ENCODE measurements around the gene FBXO17. TPM values are rescaled to one million over a fixed set of nuclear protein-coding genes. Genes with fewer than 3 reads are reported as not detected.

Gene FBXO17
- total and polyA plus RNA-seq, 2 of the 13 experiments (the other 11 are each of a cell fraction or from before 2014, with no cell fraction given): 22.1 to 58.7 TPM

GRCh38 chr19:38975214-38975860, at the start of gene FBXO17 (continued):
- TF ChIP-seq, protein P1, sequence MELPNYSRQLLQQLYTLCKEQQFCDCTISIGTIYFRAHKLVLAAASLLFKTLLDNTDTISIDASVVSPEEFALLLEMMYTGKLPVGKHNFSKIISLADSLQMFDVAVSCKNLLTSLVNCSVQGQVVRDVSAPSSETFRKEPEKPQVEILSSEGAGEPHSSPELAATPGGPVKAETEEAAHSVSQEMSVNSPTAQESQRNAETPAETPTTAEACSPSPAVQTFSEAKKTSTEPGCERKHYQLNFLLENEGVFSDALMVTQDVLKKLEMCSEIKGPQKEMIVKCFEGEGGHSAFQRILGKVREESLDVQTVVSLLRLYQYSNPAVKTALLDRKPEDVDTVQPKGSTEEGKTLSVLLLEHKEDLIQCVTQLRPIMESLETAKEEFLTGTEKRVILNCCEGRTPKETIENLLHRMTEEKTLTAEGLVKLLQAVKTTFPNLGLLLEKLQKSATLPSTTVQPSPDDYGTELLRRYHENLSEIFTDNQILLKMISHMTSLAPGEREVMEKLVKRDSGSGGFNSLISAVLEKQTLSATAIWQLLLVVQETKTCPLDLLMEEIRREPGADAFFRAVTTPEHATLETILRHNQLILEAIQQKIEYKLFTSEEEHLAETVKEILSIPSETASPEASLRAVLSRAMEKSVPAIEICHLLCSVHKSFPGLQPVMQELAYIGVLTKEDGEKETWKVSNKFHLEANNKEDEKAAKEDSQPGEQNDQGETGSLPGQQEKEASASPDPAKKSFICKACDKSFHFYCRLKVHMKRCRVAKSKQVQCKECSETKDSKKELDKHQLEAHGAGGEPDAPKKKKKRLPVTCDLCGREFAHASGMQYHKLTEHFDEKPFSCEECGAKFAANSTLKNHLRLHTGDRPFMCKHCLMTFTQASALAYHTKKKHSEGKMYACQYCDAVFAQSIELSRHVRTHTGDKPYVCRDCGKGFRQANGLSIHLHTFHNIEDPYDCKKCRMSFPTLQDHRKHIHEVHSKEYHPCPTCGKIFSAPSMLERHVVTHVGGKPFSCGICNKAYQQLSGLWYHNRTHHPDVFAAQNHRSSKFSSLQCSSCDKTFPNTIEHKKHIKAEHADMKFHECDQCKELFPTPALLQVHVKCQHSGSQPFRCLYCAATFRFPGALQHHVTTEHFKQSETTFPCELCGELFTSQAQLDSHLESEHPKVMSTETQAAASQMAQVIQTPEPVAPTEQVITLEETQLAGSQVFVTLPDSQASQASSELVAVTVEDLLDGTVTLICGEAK (IDR thresholded peaks at IDR 0.05): no peak
- TF ChIP-seq, protein P1 (CRISPR knock-in tag; IDR thresholded peaks at IDR 0.05): no peak
- no peak for TF ChIP-seq ZBTB21 (CRISPR knock-in tag; IDR thresholded peaks at IDR 0.05)
- 0 out of 2 replicates have a peak, but pooled peaks have one; percentile 37 for TF ChIP-seq ZNF879 (CRISPR knock-in tag; IDR thresholded peaks at IDR 0.05)
- no peak for TF ChIP-seq ZNF614 (CRISPR knock-in tag; IDR thresholded peaks at IDR 0.05; ENCODE audit: borderline replicate concordance)
- no peak for TF ChIP-seq HNF4A (CRISPR knock-in tag; IDR thresholded peaks at IDR 0.05)
- no peak for TF ChIP-seq RNF2 (conservative IDR thresholded peaks at IDR 0.05; ENCODE audit: low read depth)
- TF ChIP-seq HOXA3 (CRISPR knock-in tag; IDR thresholded peaks at IDR 0.05): no peak
- TF ChIP-seq PCBP1 (IDR thresholded peaks at IDR 0.05; ENCODE audit: borderline replicate concordance, low read depth, low read length): no peak
- no peak for TF ChIP-seq HDAC6 (IDR thresholded peaks at IDR 0.05; ENCODE audit: low read depth, low read length)
- no peak for TF ChIP-seq ISL2 (CRISPR knock-in tag; IDR thresholded peaks at IDR 0.05)
- TF ChIP-seq, protein P2, sequence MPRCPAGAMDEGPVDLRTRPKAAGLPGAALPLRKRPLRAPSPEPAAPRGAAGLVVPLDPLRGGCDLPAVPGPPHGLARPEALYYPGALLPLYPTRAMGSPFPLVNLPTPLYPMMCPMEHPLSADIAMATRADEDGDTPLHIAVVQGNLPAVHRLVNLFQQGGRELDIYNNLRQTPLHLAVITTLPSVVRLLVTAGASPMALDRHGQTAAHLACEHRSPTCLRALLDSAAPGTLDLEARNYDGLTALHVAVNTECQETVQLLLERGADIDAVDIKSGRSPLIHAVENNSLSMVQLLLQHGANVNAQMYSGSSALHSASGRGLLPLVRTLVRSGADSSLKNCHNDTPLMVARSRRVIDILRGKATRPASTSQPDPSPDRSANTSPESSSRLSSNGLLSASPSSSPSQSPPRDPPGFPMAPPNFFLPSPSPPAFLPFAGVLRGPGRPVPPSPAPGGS (CRISPR knock-in tag; IDR thresholded peaks at IDR 0.05): no peak
- TF ChIP-seq TP53 (CRISPR knock-in tag; conservative IDR thresholded peaks at IDR 0.05): no peak
- TF ChIP-seq AGO1 (IDR thresholded peaks at IDR 0.05; ENCODE audit: low read depth, low read length, poor library complexity, severe bottlenecking): no peak
- no peak for TF ChIP-seq LRRFIP1 (CRISPR knock-in tag; conservative IDR thresholded peaks at IDR 0.05)
- TF ChIP-seq HOXD1 (CRISPR knock-in tag; IDR thresholded peaks at IDR 0.05): no peak
